GM10847 (cell line): ENCODE results near the gene ZFP36.
A peak's percentile ranks its signal among the peaks of the same experiment; 100 is the strongest.

Experiments used
- POLR2A ChIP-seq: IDR thresholded peaks from 2 replicates; pipeline ENCODE4 v1.6.1; 2011; ENCODE audit not compliant: insufficient read length; ENCODE audit errors: extremely low read depth

Gene ZFP36

DNA sequence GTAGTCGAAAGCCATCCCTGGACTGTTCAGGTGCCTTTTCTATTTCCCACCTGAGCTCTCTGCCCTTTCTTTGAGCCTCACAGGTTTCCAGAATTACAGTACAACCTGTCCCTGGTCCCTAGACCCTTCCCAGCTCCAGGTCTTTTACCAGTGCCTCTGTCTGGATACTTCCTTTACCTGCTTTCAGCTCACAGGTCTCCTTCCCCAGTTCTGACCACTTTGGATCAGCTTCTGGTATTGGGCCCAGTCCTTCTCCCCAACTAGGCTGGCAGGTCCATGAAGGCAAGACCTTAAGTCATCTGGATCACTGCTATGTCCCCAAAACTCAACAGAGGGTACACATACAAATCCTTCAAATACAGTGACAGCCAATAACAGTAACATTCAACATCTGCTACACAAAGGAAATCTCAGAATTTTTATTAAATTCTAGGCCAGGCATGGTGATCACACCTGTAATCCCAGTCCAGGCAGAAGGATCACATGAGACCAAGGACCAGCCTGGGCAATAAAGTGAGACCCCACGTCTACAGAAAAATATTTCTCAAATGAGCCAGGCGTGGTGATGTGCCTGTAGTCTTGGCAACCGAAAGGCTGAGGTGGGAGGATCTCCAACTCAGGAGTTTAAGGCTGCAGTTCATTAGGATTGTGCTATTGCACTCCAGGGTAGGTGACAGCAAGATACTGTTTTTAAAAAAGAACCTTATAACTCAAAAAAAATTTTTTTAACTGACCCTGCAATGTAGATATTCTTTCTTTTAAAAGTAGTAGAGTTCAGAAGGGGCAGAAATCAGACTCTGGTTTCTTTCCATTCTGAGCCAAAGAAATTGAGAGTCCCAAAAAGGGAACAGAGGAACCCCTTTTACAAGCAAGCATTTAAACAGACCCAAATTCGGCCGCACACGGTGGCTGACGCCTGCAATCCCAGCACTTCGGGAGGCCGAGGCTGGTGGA lies 27.8 kb downstream of the ZFP36 start:
- TF ChIP-seq POLR2A: no peak

- peak; percentile 98 for TF ChIP-seq POLR2A
These were observed 29.1 kb downstream of the ZFP36 start, which contains the start of gene RPS16 for GRCh38 chr19:39435499-39436349. Gene RPS16 (minus strand): TSS chr19:39435949. CDS start chr19:39435895, 54 bp downstream.

DNA sequence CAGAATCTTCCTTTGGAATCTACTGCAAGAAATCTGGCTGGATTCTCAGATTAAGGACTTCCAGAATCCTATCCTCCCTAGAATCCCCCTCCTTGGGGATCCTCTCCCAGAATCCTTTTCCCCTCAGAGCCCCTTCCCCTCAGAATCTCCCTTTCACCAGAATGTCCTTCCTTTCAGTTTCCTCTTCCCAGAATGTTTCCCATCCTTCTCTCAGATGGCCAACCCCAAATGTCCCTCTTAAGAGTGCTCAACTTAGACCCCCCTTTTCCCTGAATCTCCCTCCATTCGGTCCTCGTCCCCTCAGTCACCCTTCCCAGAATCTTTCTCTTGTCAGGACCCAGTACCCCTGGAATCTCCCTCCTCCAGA lies 29.7 kb downstream of the ZFP36 start:
- no peak for TF ChIP-seq POLR2A

DNA sequence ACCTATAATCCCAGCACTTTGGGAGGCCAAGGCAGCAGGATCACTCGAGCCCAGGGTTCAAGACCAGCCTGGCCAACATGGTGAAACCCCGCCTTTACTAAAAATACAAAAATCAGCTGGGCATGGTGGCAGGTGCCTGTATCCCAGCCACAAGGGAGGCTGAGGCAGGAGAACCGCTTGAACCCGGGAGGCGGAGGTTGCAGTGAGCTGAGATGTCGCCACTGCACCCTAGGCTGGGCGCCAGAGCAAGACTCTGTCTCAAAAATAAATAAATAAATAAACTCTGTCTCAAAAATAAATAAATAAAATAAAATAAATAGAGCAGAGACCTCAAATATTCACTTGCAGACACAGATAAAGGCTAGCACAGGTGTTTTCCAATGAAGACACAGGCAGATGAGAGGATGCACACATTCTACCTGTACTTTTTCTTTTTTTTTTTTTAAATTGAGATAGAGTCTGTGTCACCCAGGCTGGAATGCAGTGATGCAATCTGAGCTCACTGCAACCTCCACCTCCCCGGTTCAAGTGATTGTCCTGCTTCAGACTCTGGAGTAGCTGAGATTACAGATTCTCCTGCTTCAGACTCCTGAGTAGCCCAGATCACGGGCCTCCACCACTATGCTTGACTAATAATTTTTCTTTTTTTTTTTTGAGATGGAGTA lies 31.8 kb downstream of the ZFP36 start:
- TF ChIP-seq POLR2A: no peak

DNA sequence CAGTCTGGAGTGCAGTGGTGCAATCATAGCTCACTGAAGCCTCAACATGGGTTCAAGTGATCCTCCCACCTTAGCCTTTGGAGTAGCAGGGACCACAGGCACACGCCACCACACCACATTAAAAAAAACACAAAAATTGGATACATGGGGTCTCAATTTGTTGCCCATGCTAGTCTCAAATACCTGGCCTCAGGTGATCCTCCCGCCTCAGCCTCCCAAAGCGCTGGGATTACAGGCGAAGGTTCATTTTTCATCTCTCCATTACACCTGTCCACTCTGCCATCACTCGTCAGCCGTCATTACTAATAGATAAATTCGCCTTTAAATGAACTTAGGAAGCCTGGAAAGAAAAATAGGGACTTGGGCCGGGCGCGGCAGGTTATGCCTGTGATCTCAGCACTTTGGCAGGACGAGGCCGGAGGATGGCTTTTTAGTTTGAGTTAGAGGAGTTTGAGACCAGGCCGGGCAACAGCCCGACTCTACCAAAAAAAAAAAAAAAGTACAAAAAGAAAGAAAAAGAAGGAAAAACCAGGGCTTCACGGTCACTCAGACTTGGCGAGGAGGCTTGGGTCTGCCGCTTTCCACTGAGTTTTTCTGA lies 38.0 kb downstream of the ZFP36 start:
- TF ChIP-seq POLR2A: no peak

DNA sequence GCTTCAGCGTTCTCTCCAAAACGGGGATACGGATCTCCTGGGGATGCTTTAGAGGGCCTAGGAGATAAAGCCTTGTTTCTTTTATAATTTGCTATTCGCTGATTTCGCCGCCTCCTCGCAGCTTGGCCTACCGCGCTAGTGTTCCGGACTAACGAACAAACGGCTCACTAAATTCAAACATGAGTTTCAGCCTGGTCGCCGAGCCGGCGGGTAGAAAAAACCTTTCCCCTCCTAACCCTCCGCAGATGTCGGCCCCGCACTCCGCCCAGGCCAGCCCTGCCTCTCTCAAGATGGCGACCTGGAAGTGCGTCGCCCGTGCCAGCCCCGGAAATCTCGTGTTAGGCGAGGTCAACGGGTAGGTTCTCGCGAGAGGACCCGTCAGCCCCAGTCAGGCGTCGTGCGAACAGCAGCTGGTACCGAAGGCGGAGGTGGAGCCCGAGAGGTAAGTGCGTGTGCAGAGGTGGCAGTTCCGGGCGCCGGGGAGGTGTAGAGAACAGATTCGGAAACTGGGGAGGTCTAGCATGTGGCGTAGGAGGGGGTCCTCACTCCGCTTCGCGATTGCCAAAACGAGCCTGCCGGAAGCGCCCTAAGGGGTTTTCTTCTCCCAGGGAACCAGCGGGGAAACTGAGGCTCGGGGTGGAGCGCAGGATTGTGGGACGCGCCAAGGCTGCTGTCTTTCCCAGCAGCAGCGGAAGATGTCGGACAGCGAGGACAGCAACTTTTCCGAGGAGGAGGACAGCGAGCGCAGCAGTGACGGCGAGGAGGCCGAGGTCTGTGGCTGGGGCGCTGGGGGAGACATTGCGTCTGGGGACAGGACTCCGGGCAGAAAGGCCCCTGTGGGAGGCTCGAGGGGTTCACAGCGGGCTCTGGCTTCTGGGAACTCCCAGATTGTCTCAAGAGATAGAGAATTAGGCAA lies 38.8 kb downstream of the ZFP36 start, which contains the start of gene SUPT5H:
TSS of gene SUPT5H (plus strand) at position 387 of the 916 bp plus-strand sequence. CDS start at position 696, 309 bp downstream.
- peak; percentile 93 for TF ChIP-seq POLR2A

- no peak for TF ChIP-seq POLR2A
These were observed 39.9 kb downstream of the ZFP36 start for GRCh38 chr19:39446365-39447084.

DNA sequence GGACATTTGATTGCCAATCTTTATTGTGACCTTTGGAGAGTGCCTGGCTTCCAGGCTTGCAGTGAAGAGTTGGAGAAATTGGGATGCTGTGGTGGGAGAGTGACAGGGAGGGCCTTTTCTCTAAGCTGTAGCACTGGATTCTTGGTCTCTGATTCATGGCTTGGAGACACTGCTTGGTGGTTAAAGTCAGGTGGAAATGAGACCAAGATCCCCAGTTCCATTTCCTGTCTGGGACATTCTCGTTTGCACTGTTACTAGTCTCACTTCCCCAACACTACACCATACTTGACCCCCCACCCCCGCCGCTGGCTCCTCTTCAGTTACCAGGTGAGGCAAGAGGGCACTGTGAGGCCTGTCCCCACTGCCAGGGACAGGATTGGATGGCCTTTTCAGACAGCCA lies 41.6 kb downstream of the ZFP36 start:
- no peak for TF ChIP-seq POLR2A

DNA sequence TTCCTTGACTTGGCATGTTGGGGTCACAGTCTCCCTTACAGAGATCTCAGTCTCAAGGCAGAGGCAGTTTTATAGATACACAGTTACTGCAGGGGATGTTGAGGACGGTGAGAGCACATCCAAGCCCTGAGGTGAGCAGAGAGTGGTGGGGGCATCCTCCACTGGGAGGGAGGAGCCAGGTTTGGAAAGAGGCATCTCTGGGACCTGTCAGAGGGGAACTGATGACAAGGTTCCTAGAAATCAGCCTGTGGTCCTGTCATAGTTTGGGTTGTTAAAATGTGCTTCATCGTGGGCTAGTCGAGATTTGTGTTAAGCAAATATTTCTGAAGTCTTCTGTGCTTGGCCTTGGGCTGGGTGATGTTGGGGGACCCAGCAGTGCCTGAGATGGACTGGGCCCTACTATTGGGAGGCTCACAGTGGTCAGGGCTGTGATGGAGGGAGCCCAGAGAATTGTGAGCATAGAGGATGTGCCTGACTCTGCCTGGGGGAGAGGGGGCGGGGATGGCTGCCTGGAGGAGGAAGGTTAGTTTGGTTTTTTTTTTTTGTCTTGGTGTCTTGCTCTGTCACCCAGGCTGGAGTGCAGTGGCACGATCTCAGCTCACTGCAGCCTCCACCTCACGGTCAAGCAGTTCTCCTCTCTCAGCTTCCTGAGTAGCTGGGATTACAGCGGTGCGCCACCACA lies 42.6 kb downstream of the ZFP36 start:
- no peak for TF ChIP-seq POLR2A
